A673 (cell line): Measurements from ENCODE around the gene CCL16. TPM values are rescaled to one million over a fixed set of nuclear protein-coding genes. Genes with fewer than 3 reads are reported as not detected.
"Not testable (repeated sequence)": the region's sequence is repeated elsewhere in the genome, so short reads cannot be mapped to it uniquely, and the experiment has no call there.

Source experiments
- BruUV-seq: library from RNA; stranded (reverse); fragments of 400-500 nt; replicated peaks from 2 replicates; lab custom pipeline; 2021; lab: Mats Ljungman, UMichigan
- CTCF ChIA-PET: fragments of 300-600 bp; sonication (Branson Sonifier 250); formaldehyde crosslinking; loops from one replicate; lab custom pipeline; 2022; ENCODE audit warnings: antibody characterized with exemption; lab: Charles Lee
- POLR2A ChIA-PET: fragments of 300-600 bp; sonication (Branson Sonifier 250); formaldehyde crosslinking; loops from one replicate; lab custom pipeline; 2022; ENCODE audit warnings: antibody characterized with exemption; ENCODE audit not compliant: low non-redundant PET; lab: Charles Lee
- DNase-seq: peaks from one replicate; pipeline ENCODE4 v3.0.0-alpha.2; 2015; ENCODE audit warnings: low spot score
- H3K27ac ChIP-seq: fragments of 200-600 bp; sonication (generic); 2 replicates; pipeline ENCODE4 v1.5.1; 2016; ENCODE audit warnings: mixed run types, low read depth, mild to moderate bottlenecking, mixed read lengths, antibody characterized with exemption, low read length; ENCODE audit not compliant: poor library complexity, severe bottlenecking
- H3K27me3 ChIP-seq: fragments of 200-600 bp; sonication (generic); replicated peaks from 2 replicates; pipeline ENCODE4 v1.6.1; 2017; ENCODE audit warnings: mixed run types, low read depth, mild to moderate bottlenecking, mixed read lengths, antibody characterized with exemption, low read length; ENCODE audit not compliant: insufficient read depth, poor library complexity
- H3K36me3 ChIP-seq: fragments of 200-600 bp; sonication (generic); 2 replicates; pipeline ENCODE4 v1.6.1; 2016; ENCODE audit warnings: mixed run types, mild to moderate bottlenecking, mixed read lengths, antibody characterized with exemption, low read length; ENCODE audit not compliant: insufficient read depth, poor library complexity, severe bottlenecking
- H3K4me1 ChIP-seq: fragments of 200-600 bp; sonication (generic); 2 replicates; pipeline ENCODE4 v1.6.1; 2017; ENCODE audit warnings: mixed run types, mild to moderate bottlenecking, mixed read lengths, antibody characterized with exemption, low read length; ENCODE audit not compliant: insufficient read depth, poor library complexity, severe bottlenecking
- H3K4me3 ChIP-seq: fragments of 200-600 bp; sonication (generic); 2 replicates; pipeline ENCODE4 v1.5.1; 2016; ENCODE audit warnings: low read depth, mixed run types, mild to moderate bottlenecking, mixed read lengths, low read length; ENCODE audit not compliant: poor library complexity, severe bottlenecking
- H3K9me3 ChIP-seq: fragments of 200-600 bp; sonication (generic); 2 replicates; pipeline ENCODE4 v1.6.1; 2016; ENCODE audit warnings: mixed run types, low read depth, mild to moderate bottlenecking, mixed read lengths, antibody characterized with exemption, low read length; ENCODE audit not compliant: poor library complexity, severe bottlenecking
- EZH2 ChIP-seq: fragments of 200-600 bp; sonication (generic); IDR thresholded peaks from 2 replicates; pipeline ENCODE4 v1.6.1; 2017; ENCODE audit warnings: borderline replicate concordance, low read depth, mild to moderate bottlenecking, mixed read lengths, antibody characterized with exemption, low read length; ENCODE audit not compliant: poor library complexity, severe bottlenecking
- intact Hi-C: fragments of 100-400 bp; cut with micrococcal nuclease; formaldehyde crosslinking; loops from one replicate; pipeline ENCODE4 v1.10.0; 2022; ENCODE audit not compliant: unreplicated experiment
- total RNA-seq: library from RNA; stranded (reverse); gene quantifications from 2 replicates; pipeline ENCODE4 v1.2.3, GENCODE V29; 2021
- TF ChIP-seq, protein P1 (sequence below): fragments of 300-800, 200-600 bp; sonication (generic); conservative IDR thresholded peaks from 2 replicates; pipeline ENCODE4 v1.5.1; 2017; ENCODE audit warnings: low read depth, mild to moderate bottlenecking, antibody characterized with exemption, low read length, moderate library complexity, mixed read lengths

The CCL16 gene
- total RNA-seq, 1 experiment from 2014 or later: not detected

DNA sequence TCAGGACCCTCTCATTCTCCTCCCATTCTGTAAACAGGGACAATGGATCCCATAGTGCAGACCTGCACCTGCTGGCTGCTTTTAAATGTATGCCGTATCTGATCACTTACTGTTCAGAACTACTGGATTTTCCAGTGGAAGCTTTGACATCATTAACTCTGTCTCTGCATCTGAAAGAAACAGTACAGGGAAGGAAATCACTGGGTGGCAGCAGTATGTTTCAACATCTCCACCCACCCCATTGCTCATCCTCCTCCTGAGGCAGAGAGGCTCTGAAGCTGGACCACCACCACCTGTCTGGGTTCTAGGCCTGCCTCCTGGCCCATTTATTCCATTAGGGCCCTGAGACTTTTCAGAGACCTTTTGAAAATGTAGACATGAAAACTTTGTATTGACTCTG, 17.5 kb upstream of the CCL16 start:
- no peaks in the 10 kb centered on the region for H3K4me1 ChIP-seq
- intact Hi-C loops: no loop called here
- BruUV-seq: no TSS peak
- no peak for DNase-seq
- H3K27ac ChIP-seq: no peak overlapping the region
- no peaks in the 10 kb centered on the region for H3K9me3 ChIP-seq
- no peak overlapping the region for H3K4me3 ChIP-seq
- TF ChIP-seq, protein P1, sequence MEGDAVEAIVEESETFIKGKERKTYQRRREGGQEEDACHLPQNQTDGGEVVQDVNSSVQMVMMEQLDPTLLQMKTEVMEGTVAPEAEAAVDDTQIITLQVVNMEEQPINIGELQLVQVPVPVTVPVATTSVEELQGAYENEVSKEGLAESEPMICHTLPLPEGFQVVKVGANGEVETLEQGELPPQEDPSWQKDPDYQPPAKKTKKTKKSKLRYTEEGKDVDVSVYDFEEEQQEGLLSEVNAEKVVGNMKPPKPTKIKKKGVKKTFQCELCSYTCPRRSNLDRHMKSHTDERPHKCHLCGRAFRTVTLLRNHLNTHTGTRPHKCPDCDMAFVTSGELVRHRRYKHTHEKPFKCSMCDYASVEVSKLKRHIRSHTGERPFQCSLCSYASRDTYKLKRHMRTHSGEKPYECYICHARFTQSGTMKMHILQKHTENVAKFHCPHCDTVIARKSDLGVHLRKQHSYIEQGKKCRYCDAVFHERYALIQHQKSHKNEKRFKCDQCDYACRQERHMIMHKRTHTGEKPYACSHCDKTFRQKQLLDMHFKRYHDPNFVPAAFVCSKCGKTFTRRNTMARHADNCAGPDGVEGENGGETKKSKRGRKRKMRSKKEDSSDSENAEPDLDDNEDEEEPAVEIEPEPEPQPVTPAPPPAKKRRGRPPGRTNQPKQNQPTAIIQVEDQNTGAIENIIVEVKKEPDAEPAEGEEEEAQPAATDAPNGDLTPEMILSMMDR: no peak
- TF ChIP-seq EZH2: no peak
- no peaks in the 10 kb centered on the region for H3K36me3 ChIP-seq
- POLR2A ChIA-PET: no interaction called here
- CTCF ChIA-PET: no interaction called here
- no peaks in the 10 kb centered on the region for H3K27me3 ChIP-seq

DNA sequence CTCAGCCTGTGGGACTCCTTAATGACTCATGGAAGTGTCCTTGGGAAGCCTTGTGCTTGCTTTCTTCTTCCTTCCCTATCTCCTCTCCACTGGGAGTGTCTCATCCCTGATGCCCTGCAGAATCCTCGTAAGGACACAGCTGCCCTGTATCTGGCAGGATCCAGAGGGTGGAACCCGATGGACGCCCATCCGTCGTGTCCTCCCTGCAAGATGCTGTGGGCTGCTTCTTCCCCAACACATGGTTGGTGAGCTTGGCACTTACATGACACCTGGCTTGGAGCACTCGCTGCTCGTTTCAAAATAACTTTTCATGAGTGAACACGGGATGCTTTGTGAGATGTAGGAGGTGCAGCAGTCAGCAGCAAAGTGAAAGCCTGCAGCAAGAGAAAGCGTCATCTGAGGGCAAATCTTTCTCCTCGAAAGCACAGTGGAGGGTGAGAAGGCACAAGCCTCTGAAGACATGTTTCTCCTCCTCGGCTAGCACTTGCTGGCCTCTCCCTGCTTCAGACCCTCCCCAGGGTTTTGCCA, 16.8 kb upstream of the CCL16 start:
- Histone ChIP-seq H3K27me3 (no peaks in the 10 kb centered on the region), H3K4me3 (no peak overlapping the region), H3K9me3 (no peaks in the 10 kb centered on the region), H3K4me1 (no peaks in the 10 kb centered on the region), H3K36me3 (no peaks in the 10 kb centered on the region), H3K27ac (no peak overlapping the region)
- no peak for TF ChIP-seq EZH2
- TF ChIP-seq, protein P1: no peak
- CTCF ChIA-PET: no interaction called here
- POLR2A ChIA-PET: no interaction called here
- no TSS peak for BruUV-seq
- intact Hi-C loops: no loop called here
- no peak for DNase-seq

GRCh38 chr17:35995346-35995745, 14.0 kb upstream of the CCL16 start:
- intact Hi-C loops, BruUV-seq, H3K9me3 ChIP-seq, H3K27ac ChIP-seq, H3K27me3 ChIP-seq, H3K36me3 ChIP-seq, POLR2A ChIA-PET, CTCF ChIA-PET, H3K4me1 ChIP-seq, DNase-seq, H3K4me3 ChIP-seq: not testable (repeated sequence)

DNA sequence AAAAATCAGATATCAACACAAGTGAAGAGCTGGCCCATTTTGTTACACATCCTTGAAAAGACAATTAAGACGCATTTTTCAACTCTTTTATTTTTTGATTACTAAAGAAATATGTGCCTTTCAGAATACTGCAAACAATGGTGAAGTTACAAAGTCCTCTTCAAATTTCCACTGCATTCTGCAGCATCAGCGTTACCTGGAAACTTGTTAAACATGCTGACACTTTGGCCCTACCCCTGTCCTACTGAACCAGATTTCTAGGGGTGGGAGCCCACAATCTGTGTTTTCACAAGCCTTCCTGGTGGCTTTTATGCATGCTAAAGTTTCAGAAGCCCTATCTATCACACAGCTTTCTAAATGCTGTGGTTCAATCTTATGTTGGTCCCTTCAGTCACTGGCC, 9.8 kb upstream of the CCL16 start:
- intact Hi-C loops: no loop called here
- ChIA-PET CTCF (no interaction called here), POLR2A (interaction anchor here (0.7 kb wide), 1 partner anchor 136 kb away, joined by 3 read pairs; no protein-coding TSS in a partner anchor)
- Histone ChIP-seq H3K4me1 (no peaks in the 10 kb centered on the region), H3K4me3 (no peak overlapping the region), H3K36me3 (no peaks in the 10 kb centered on the region), H3K9me3 (no peaks in the 10 kb centered on the region), H3K27ac (no peak overlapping the region), H3K27me3 (no peaks in the 10 kb centered on the region)
- TF ChIP-seq, protein P1: no peak
- TF ChIP-seq EZH2: no peak
- no TSS peak for BruUV-seq
- DNase-seq: no peak
